OCI-LY7 (cell line): ENCODE measurements around the gene USP17L19. TPM values are rescaled to one million over a fixed set of nuclear protein-coding genes. Genes with fewer than 3 reads are reported as not detected.
"Not testable (repeated sequence)": the region's sequence is repeated elsewhere in the genome, so short reads cannot be mapped to it uniquely, and the experiment has no call there.

Experiments used
- Bru-seq: library from RNA; stranded (reverse); fragments of 400-500 nt; gene quantifications from one replicate; lab custom pipeline; 2021; lab: Mats Ljungman, UMichigan
- BruChase-seq, 2 experiments: library from RNA; stranded (reverse); fragments of 400-500 nt; gene quantifications; one replicate each; lab custom pipeline; 2021; lab: Mats Ljungman, UMichigan
- BruUV-seq: library from RNA; stranded (reverse); fragments of 400-500 nt; replicated peaks from 2 replicates; lab custom pipeline; 2021; lab: Mats Ljungman, UMichigan
- CTCF ChIA-PET: fragments of 300-600 bp; sonication (Branson Sonifier 250); formaldehyde crosslinking; loops from one replicate; lab custom pipeline; 2022; ENCODE audit warnings: antibody characterized with exemption; ENCODE audit not compliant: unreplicated experiment; lab: Charles Lee
- POLR2A ChIA-PET: fragments of 300-600 bp; sonication (Branson Sonifier 250); formaldehyde crosslinking; loops from one replicate; lab custom pipeline; 2022; ENCODE audit warnings: antibody characterized with exemption; lab: Charles Lee
- DNase-seq: peaks from one replicate; pipeline ENCODE4 v3.0.0-alpha.2; 2015; ENCODE audit warnings: low spot score
- H2AFZ ChIP-seq: fragments of 200-600 bp; sonication (generic), shearing (Covaris generic); 2 replicates; pipeline ENCODE4 v1.6.1; 2014; ENCODE audit warnings: mild to moderate bottlenecking, antibody characterized with exemption, low read length, moderate library complexity
- H3K27ac ChIP-seq: fragments of 200-600 bp; sonication (generic); 2 replicates; pipeline ENCODE4 v1.5.1; 2014; ENCODE audit warnings: mixed run types, low read depth, mild to moderate bottlenecking, moderate library complexity, low read length, inconsistent platforms; ENCODE audit not compliant: poor library complexity, severe bottlenecking
- H3K36me3 ChIP-seq: fragments of 200-600 bp; sonication (generic); 2 replicates; pipeline ENCODE4 v1.6.1; 2014; ENCODE audit warnings: mild to moderate bottlenecking, antibody characterized with exemption, low read length, moderate library complexity, mixed read lengths; ENCODE audit not compliant: insufficient read depth
- H3K4me1 ChIP-seq: fragments of 200-600 bp; sonication (generic); 2 replicates; pipeline ENCODE4 v1.5.1; 2014; ENCODE audit warnings: mild to moderate bottlenecking, low read length; ENCODE audit not compliant: insufficient read depth, poor library complexity, severe bottlenecking
- H3K4me2 ChIP-seq: fragments of 200-600 bp; sonication (generic); 2 replicates; pipeline ENCODE4 v1.6.1; 2014; ENCODE audit warnings: mild to moderate bottlenecking, low read length
- H3K4me3 ChIP-seq: fragments of 200-600 bp; sonication (generic); 2 replicates; pipeline ENCODE4 v1.5.1; 2014; ENCODE audit warnings: mild to moderate bottlenecking, low read depth, low read length; ENCODE audit not compliant: poor library complexity, severe bottlenecking
- H3K79me2 ChIP-seq: fragments of 200-600 bp; sonication (generic); 2 replicates; pipeline ENCODE4 v1.6.1; 2016; ENCODE audit warnings: low read depth, mild to moderate bottlenecking, low read length, moderate library complexity, mixed read lengths; ENCODE audit not compliant: insufficient read depth
- H3K9me2 ChIP-seq: fragments of 200-600 bp; sonication (generic); 2 replicates; pipeline ENCODE4 v1.6.1; 2016; ENCODE audit warnings: mild to moderate bottlenecking, low read length, mixed read lengths; ENCODE audit not compliant: insufficient read depth
- H3K9me3 ChIP-seq: fragments of 200-600 bp; sonication (generic); 2 replicates; pipeline ENCODE4 v1.6.1; 2014; ENCODE audit warnings: mild to moderate bottlenecking, mixed run types, low read length, mixed read lengths
- H4K20me1 ChIP-seq: fragments of 200-600 bp; sonication (generic); 2 replicates; pipeline ENCODE4 v1.6.1; 2014; ENCODE audit warnings: mild to moderate bottlenecking, antibody characterized with exemption, low read length, moderate library complexity, mixed read lengths; ENCODE audit not compliant: insufficient read depth
- intact Hi-C: fragments of 100-400 bp; cut with micrococcal nuclease; formaldehyde crosslinking; loops from one replicate; pipeline ENCODE4 v1.10.0; 2022; ENCODE audit not compliant: unreplicated experiment
- long read RNA-seq: library from polyadenylated mRNA; stranded (forward); transcript quantifications from one replicate; pipeline ENCODE4 v2.0.0, GENCODE V29; 2022
- total RNA-seq, 2 experiments: library from RNA; depleted of rRNA in 1 of 2; stranded (reverse); fragments of >200 nt in 1 of 2; shearing (Covaris generic) in 1 of 2; gene quantifications; 2 replicates each; pipeline ENCODE4 v1.2.3, GENCODE V29; 2014 to 2022

The USP17L19 gene
- not detected in 2 replicates for total RNA-seq (2014; rRNA removed; shearing (Covaris generic))
- total RNA-seq (2022), result not detected in 2 replicates
- not detected for Bru-seq, nascent RNA
- BruChase-seq, experiment 1, labeled RNA remaining after a 6-hour chase, result not detected
- not detected for BruChase-seq, experiment 2, labeled RNA remaining after a 2-hour chase
- long read RNA-seq, result 0 reads

GRCh38 chr4:9253078-9253477 lies at the start of gene USP17L19:
USP17L19 (plus strand) TSS chr4:9253378; CDS start chr4:9253378, 0 bp downstream.
- not testable (repeated sequence) for H3K4me3 ChIP-seq, H3K79me2 ChIP-seq

GRCh38 chr4:9210357-9210756 lies 42.8 kb upstream of the USP17L19 start, which contains the start of gene USP17L10:
USP17L10 (plus strand) TSS chr4:9210657; CDS start chr4:9210657, 0 bp downstream.
- CTCF ChIA-PET, intact Hi-C loops, H3K4me1 ChIP-seq, H3K27ac ChIP-seq, H3K4me3 ChIP-seq, POLR2A ChIA-PET, BruUV-seq, H3K4me2 ChIP-seq, H2AFZ ChIP-seq, H3K79me2 ChIP-seq, H3K36me3 ChIP-seq, H3K9me2 ChIP-seq, H3K9me3 ChIP-seq, DNase-seq, H4K20me1 ChIP-seq: not testable (repeated sequence)

More at GRCh38 chr4:9253078-9253477, at the start of gene USP17L19:
- H3K27ac ChIP-seq, H3K9me2 ChIP-seq, H3K36me3 ChIP-seq, POLR2A ChIA-PET, intact Hi-C loops, H4K20me1 ChIP-seq, BruUV-seq, H2AFZ ChIP-seq, H3K9me3 ChIP-seq, CTCF ChIA-PET, H3K4me1 ChIP-seq, DNase-seq, H3K4me2 ChIP-seq: not testable (repeated sequence)

- H3K27ac ChIP-seq, H3K9me2 ChIP-seq, H4K20me1 ChIP-seq, H3K4me2 ChIP-seq, POLR2A ChIA-PET, H3K4me1 ChIP-seq, CTCF ChIA-PET, H3K36me3 ChIP-seq, BruUV-seq, intact Hi-C loops, H3K9me3 ChIP-seq, H2AFZ ChIP-seq, DNase-seq, H3K79me2 ChIP-seq, H3K4me3 ChIP-seq: not testable (repeated sequence)
Observed at GRCh38 chr4:9214701-9215100, 38.5 kb upstream of the USP17L19 start.

- POLR2A ChIA-PET, H3K79me2 ChIP-seq, H4K20me1 ChIP-seq, H3K9me3 ChIP-seq, H3K4me1 ChIP-seq, H2AFZ ChIP-seq, H3K36me3 ChIP-seq, H3K9me2 ChIP-seq, H3K4me2 ChIP-seq, BruUV-seq, CTCF ChIA-PET, H3K27ac ChIP-seq, intact Hi-C loops, H3K4me3 ChIP-seq, DNase-seq: not testable (repeated sequence)
Observed at GRCh38 chr4:9215105-9215504, 38.1 kb upstream of the USP17L19 start, which contains the start of gene USP17L11. USP17L11 (plus strand) TSS chr4:9215405; CDS start chr4:9215405, 0 bp downstream.

- H3K36me3 ChIP-seq, H4K20me1 ChIP-seq, CTCF ChIA-PET, H3K4me3 ChIP-seq, H3K9me3 ChIP-seq, DNase-seq, H3K4me1 ChIP-seq, H2AFZ ChIP-seq, intact Hi-C loops, H3K9me2 ChIP-seq, BruUV-seq, H3K4me2 ChIP-seq, POLR2A ChIA-PET, H3K79me2 ChIP-seq, H3K27ac ChIP-seq: not testable (repeated sequence)
Observed at GRCh38 chr4:9219852-9220251, 33.3 kb upstream of the USP17L19 start, which contains the start of gene USP17L12. USP17L12 (plus strand) TSS chr4:9220152; CDS start chr4:9220152, 0 bp downstream.

GRCh38 chr4:9224596-9224995 lies 28.6 kb upstream of the USP17L19 start, which contains the start of gene USP17L13:
USP17L13 (plus strand) TSS chr4:9224896; CDS start chr4:9224896, 0 bp downstream.
- H3K9me3 ChIP-seq, POLR2A ChIA-PET, intact Hi-C loops, H3K4me2 ChIP-seq, H4K20me1 ChIP-seq, H3K9me2 ChIP-seq, H3K4me1 ChIP-seq, H3K36me3 ChIP-seq, CTCF ChIA-PET, DNase-seq, H3K4me3 ChIP-seq, H2AFZ ChIP-seq, H3K27ac ChIP-seq, H3K79me2 ChIP-seq, BruUV-seq: not testable (repeated sequence)
